Endothelial cell of hepatic sinusoid (primary cell): ENCODE data around the gene CATSPERD.

Source experiments
- in situ Hi-C: cut with HindIII; loops from 2 replicates; pipeline ENCODE4 v1.10.0; 2017; ENCODE audit warnings: low sequenced_read_pairs

Gene CATSPERD

DNA sequence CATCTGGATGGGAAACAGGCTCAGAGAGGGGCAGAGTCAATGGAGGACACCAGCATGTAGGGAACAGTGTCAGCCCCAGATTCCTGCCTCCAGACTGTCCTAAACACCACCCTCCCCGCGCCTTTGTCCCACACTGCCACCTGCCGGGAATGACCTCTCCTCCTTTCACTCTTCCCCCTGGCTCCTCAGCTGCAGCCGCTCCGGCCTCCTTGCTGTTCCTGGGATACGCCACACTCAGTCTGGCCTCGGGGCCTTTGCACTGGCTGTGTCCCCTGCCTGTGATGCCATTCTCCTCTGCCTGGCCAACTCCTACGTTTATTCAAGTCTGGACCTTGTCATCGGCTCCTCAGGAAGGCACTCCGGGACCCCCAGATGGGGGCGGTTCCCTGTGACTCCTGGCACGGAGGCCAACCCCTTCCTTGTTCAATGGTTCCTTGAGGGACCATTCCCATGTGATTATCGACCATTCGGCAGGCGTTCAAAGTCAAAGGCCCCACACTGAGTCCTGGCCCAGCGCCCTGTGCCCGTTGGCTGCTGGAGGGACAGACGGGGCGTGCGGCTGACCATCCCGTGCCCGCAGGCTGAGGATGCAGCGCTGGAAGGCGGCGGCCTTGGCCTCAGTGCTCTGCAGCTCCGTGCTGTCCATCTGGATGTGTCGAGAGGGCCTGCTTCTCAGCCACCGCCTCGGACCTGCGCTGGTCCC, 103.3 kb downstream of the CATSPERD start:
- in situ Hi-C loops: no loop called here

DNA sequence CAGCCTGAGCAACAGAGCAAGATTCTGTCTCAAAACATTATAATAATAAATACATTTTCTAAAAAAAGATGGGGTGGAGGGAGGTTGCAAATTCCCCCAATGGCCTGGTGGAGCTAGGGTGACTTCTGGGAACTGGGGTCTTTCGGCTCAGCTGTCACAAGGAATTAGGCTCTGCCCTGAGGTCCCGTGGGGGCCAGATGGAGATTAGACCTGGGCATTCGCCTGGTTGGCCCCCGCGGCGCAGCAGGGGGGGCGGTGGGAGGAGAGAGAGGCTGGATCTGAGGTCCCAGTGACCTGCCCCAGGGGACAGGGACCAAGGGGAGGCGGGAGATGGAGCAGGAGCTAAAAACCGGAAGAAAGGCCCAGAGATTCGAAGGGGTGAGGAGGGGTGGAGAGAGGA, 104.3 kb downstream of the CATSPERD start:
- in situ Hi-C loops: no loop called here

DNA sequence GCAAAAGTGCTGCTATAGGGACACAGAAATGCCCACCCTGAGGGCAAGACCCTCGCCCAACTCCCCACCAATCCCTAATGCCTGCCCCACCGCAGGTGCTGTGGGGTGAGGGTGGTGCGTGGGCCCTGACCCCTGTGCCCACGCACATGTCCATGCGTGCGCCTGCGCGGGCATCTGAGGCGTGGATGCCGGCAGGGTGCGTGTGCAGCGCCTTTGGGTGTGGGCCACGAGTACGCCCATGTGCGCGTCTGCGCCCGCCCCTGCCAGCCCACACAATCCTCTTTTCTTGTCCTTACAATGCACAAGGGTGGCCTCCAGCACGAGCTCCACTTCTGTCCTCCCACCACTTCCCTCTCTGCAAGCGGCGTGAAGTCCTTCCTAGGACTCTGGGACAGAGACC, 104.7 kb downstream of the CATSPERD start:
- in situ Hi-C loops: no loop called here

- in situ Hi-C loops: no loop called here
Observed at GRCh38 chr19:5826531-5827341, 106.3 kb downstream of the CATSPERD start.

GRCh38 chr19:5827342-5827890, 107.0 kb downstream of the CATSPERD start:
- in situ Hi-C loops: no loop called here

DNA sequence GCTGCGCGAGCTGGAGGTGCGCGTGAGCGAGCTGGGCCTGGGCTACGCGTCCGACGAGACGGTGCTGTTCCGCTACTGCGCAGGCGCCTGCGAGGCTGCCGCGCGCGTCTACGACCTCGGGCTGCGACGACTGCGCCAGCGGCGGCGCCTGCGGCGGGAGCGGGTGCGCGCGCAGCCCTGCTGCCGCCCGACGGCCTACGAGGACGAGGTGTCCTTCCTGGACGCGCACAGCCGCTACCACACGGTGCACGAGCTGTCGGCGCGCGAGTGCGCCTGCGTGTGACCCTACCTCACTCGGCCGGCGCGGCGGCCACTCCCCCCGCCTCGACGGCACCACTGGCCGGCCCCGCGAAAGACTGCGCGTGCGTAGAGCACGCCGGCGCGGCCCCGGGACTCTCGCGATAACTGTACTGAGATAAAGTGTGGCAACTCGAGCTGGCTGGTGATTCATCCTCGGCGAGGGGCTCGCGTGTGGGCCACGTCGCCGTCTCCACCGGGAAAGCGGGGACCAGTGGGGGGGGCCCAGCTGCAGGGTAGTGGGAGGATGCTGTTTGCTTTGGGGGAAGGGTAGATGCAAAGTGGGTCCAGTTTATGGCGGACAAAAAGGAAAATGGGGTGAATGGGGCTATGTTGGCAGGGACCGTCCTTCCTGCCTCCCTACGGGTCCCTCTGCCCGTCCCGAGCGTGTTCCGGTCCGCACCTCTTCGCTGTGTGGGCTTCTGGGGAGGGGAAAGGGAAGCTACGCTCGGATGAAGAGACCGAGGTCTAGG, 107.6 kb downstream of the CATSPERD start:
- in situ Hi-C loops: no loop called here
